Mesothelial cell of epicardium (in vitro differentiated cells): ENCODE measurements around the gene TNNI2. TPM values are rescaled to one million over a fixed set of nuclear protein-coding genes. Genes with fewer than 3 reads are reported as not detected.

ENCODE experiments used
- DNase-seq, 2 experiments: peaks; one replicate each; pipeline ENCODE4 v3.0.0; 2021; ENCODE audit warnings: low spot score in 2 of 2; ENCODE audit not compliant: unreplicated experiment in 2 of 2
- H3K27ac Mint-ChIP-seq: 2 replicates; pipeline ENCODE4 v1.8.0; 2021; ENCODE audit warnings: mixed read lengths
- H3K27me3 Mint-ChIP-seq: 2 replicates; pipeline ENCODE4 v1.8.0; 2021; ENCODE audit warnings: low read depth, mixed read lengths
- H3K36me3 Mint-ChIP-seq: 2 replicates; pipeline ENCODE4 v1.8.0; 2021; ENCODE audit warnings: mixed read lengths
- H3K4me1 Mint-ChIP-seq: 2 replicates; pipeline ENCODE4 v1.8.0; 2021; ENCODE audit warnings: mixed read lengths
- H3K4me3 Mint-ChIP-seq: 2 replicates; pipeline ENCODE4 v1.8.0; 2021; ENCODE audit warnings: mild to moderate bottlenecking, moderate library complexity, mixed read lengths
- H3K9me3 Mint-ChIP-seq: 2 replicates; pipeline ENCODE4 v1.8.0; 2021; ENCODE audit warnings: mixed read lengths
- total RNA-seq: library from RNA; stranded (reverse); gene quantifications from 3 replicates; pipeline ENCODE4 v1.2.1, GENCODE V29; 2021
- TF ChIP-seq, protein P1 (sequence below): fragments of 200-600 bp; sonication (generic); IDR thresholded peaks from one replicate; pipeline ENCODE4 v1.5.0; 2021; ENCODE audit warnings: antibody characterized with exemption; ENCODE audit not compliant: unreplicated experiment

The TNNI2 gene
- total RNA-seq, 1 donor from 2014 or later = 1.3 TPM

DNA sequence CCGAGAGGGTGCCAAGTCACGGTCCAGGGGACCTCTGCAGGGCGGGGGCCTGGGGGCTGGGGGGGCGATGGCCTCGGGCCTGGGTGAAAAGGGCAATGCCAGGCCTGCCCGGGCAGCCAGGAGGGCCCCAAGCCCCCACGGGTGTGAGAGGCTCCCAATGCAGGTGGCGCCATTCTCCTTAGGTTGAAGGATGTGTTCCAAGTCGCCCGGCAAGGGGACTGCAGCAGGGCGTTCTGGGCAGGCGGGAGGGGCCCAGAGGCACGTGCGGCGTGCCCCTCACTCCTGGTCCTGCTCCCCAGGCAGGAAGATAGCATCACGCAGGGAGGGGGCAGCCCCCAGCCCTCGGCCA, 730 bp upstream of the TNNI2 start:
- TF ChIP-seq, protein P1, sequence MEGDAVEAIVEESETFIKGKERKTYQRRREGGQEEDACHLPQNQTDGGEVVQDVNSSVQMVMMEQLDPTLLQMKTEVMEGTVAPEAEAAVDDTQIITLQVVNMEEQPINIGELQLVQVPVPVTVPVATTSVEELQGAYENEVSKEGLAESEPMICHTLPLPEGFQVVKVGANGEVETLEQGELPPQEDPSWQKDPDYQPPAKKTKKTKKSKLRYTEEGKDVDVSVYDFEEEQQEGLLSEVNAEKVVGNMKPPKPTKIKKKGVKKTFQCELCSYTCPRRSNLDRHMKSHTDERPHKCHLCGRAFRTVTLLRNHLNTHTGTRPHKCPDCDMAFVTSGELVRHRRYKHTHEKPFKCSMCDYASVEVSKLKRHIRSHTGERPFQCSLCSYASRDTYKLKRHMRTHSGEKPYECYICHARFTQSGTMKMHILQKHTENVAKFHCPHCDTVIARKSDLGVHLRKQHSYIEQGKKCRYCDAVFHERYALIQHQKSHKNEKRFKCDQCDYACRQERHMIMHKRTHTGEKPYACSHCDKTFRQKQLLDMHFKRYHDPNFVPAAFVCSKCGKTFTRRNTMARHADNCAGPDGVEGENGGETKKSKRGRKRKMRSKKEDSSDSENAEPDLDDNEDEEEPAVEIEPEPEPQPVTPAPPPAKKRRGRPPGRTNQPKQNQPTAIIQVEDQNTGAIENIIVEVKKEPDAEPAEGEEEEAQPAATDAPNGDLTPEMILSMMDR = peak; percentile 22
- H3K27me3 Mint-ChIP-seq = no peaks in the 10 kb centered on the region
- H3K9me3 Mint-ChIP-seq = no peaks in the 10 kb centered on the region
- peaks cover 14% of the 10 kb centered on the region for H3K4me1 Mint-ChIP-seq
- no peak overlapping the region for H3K4me3 Mint-ChIP-seq
- H3K27ac Mint-ChIP-seq = no peak overlapping the region
- no peaks in the 10 kb centered on the region for H3K36me3 Mint-ChIP-seq
- no peak for DNase-seq

DNA sequence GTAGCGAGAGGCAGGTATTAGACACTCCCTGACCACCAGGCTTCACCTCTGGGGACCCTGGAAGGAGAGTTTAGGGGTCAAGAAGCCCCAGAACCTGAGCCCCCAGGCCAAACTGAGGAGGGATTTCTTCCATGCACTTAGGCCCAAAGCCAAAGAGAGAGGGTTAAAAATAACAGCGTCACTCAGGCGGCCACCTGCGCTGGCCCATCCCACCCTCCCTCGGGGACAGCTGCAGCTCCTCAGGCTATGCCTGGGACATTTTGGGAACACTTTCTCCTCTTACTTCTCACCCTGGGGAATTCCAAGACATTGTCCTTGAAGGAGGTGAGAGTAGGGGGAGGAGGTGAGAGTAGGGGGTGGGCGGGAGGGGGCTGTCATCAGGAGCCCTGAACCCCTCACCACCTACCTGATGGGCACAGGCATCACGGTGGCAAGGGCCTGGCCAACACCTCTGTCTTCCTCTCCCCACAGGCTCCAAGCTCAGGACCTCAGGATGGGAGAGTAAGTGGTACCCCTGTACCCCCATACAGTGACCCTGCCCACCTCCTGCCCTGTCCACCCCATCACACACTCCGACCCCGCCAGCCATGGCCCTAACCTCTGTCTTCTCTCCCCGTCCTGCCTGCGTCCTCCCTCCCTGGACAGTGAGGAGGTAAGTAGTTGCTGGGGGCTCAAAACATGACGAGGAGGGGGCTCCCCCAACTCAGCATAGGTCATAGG, 583 bp downstream of the TNNI2 start:
- Mint-ChIP-seq H3K27me3 (no peaks in the 10 kb centered on the region), H3K9me3 (no peaks in the 10 kb centered on the region), H3K4me3 (no peak overlapping the region), H3K36me3 (no peaks in the 10 kb centered on the region), H3K27ac (no peak overlapping the region), H3K4me1 (peaks cover 11% of the 10 kb centered on the region)
- TF ChIP-seq, protein P1 = no peak
- DNase-seq = no peak

DNA sequence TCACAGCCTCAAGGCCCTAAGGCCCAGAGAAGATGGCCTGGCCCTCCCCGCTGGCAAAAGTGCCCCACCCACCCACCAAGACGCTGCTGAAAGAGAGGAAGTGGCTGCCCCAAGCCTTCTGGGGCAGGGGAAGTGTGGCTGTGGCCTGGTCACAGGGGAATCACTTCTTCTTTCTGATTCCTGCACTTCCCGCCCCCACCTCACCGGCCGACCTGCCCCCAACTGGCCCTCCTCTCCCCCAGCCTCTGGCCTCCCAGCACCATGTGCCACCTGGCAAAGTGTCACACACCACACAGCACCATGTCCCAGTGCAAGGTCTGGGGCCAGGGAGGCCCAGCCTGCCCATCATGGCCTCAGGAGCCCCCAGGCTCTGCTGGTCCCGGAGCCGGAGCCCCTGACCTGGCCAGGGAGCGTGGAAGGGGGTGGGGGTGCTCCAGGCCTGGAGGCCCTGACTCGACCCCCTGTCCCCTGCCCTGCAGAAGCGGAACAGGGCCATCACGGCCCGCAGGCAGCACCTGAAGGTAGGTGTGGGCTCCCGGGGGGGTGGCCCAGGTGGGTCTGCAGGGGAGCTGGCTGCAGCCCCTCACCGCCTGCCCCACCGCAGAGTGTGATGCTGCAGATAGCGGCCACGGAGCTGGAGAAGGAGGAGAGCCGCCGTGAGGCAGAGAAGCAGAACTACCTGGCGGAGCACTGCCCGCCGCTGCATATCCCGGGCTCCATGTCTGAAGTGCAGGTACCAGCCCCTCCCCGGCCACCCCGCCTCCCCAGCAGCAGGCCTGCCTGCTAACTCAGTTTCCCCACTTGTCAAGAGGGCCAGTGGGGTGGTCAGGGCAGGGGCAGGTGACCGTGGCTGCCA, 1.4 kb downstream of the TNNI2 start:
- no peak for DNase-seq
- no peaks in the 10 kb centered on the region for H3K36me3 Mint-ChIP-seq
- TF ChIP-seq, protein P1 = no peak
- H3K4me1 Mint-ChIP-seq = peaks cover 16% of the 10 kb centered on the region
- no peak overlapping the region for H3K4me3 Mint-ChIP-seq
- no peaks in the 10 kb centered on the region for H3K9me3 Mint-ChIP-seq
- no peak overlapping the region for H3K27ac Mint-ChIP-seq
- no peaks in the 10 kb centered on the region for H3K27me3 Mint-ChIP-seq

DNA sequence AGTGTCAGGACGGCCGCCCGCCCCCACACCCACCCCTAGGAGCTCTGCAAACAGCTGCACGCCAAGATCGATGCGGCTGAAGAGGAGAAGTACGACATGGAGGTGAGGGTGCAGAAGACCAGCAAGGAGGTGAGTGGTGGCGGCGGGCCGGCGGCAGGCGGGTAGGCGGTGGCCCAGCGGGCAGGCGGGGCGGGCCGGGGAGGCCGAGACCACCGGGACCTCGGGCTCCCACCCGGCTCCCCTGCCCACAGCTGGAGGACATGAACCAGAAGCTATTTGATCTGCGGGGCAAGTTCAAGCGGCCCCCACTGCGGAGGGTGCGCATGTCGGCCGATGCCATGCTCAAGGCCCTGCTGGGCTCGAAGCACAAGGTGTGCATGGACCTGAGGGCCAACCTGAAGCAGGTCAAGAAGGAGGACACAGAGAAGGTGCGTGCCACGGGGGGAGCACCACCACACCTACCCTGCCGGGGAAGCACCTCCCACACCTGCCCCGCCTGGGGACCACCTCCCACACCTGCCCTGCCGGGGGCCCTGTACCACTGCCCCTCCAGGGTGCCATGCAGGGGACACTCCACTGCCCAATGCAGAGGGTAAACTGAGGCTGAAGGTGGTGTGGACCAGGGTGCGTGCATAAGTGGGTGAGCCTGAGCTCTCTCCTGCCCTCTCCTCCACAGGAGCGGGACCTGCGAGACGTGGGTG, 2.1 kb downstream of the TNNI2 start:
- H3K36me3 Mint-ChIP-seq = no peaks in the 10 kb centered on the region
- H3K4me3 Mint-ChIP-seq = no peak overlapping the region
- H3K9me3 Mint-ChIP-seq = no peaks in the 10 kb centered on the region
- no peaks in the 10 kb centered on the region for H3K27me3 Mint-ChIP-seq
- TF ChIP-seq, protein P1 = no peak
- no peak for DNase-seq
- peaks cover 20% of the 10 kb centered on the region for H3K4me1 Mint-ChIP-seq
- no peak overlapping the region for H3K27ac Mint-ChIP-seq

DNA sequence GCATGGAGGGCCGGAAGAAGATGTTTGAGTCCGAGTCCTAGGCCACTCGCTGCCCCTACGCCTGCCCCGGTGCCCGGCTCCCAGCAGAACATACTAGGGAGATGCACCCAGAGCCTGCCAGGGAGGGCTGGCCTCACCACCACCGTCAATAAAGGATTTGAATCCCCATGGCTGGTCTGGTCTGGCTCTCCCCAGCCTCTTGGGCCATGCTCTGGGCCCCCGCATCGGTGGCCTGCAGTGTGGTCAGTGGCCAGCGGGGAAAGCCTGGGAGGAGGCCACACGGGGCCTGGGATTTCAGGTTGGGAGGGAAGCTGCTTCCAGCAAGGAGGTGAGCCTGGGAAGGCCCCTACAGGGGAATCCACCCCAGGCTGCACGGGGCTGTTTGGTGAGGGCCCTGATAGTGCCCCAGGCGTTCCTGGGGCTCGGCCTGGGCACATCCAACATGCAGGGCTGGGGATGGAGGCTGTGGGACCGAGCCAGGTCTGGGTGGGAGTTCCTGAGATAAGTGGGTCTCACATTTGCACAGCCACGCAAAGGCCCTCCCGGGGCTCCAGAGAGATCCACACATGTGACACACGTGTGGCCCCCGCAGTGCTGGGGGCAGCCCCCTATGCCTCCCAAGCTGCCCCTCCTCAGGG, 2.8 kb downstream of the TNNI2 start:
- TF ChIP-seq, protein P1 = no peak
- DNase-seq = no peak
- H3K27me3 Mint-ChIP-seq = no peaks in the 10 kb centered on the region
- H3K4me3 Mint-ChIP-seq = no peak overlapping the region
- H3K4me1 Mint-ChIP-seq = peaks cover 20% of the 10 kb centered on the region
- no peaks in the 10 kb centered on the region for H3K36me3 Mint-ChIP-seq
- H3K27ac Mint-ChIP-seq = no peak overlapping the region
- no peaks in the 10 kb centered on the region for H3K9me3 Mint-ChIP-seq
